HG02885 (cell line): ENCODE measurements around the gene PTS.
"Not testable (repeated sequence)": the region's sequence is repeated elsewhere in the genome, so short reads cannot be mapped to it uniquely, and the experiment has no call there.

ENCODE experiments used
- ATAC-seq: cut with Tn5 transposase; IDR thresholded peaks from one replicate; pipeline ENCODE4 v1.9.1; 2021; ENCODE audit warnings: mild to moderate bottlenecking; ENCODE audit not compliant: unreplicated experiment, poor library complexity

PTS gene

DNA sequence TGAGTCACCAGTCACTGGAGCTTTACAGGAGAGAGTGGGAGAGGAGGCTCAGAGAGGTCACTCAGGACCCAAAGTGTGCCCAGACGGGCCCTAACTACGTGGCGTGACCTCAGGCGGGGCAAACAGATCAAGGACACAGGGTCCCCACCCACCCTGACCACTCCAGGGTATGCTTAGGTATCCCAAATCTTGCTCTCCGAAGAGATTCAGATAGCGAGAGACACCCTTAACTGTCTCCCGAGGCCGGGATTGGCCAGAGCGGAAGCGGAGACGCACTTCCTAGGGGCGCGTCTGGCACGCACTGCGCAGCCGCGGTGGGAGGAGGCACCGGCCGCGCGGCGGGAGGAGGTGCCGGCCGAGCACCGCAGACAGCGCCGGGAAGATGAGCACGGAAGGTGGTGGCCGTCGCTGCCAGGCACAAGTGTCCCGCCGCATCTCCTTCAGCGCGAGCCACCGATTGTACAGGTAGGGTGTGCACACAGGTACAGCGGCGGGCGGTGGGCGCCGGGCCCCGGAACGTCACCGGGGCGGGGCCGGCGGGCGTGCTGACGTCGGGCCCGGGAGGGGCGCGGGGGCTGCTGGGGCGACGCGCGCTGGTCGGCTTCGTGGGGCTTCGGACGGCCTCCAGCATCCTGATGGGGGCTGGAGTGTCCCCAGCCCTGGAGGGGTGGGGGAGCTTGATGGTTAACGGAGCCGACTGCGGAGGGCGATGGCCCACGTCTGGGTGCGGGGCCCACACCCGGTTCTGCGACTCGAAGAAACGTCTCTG, at the start of gene PTS:
PTS (plus strand) TSS at position 367 of the 769 bp plus-strand sequence; CDS start at position 383, 16 bp downstream.
- ATAC-seq = peak; percentile 95

DNA sequence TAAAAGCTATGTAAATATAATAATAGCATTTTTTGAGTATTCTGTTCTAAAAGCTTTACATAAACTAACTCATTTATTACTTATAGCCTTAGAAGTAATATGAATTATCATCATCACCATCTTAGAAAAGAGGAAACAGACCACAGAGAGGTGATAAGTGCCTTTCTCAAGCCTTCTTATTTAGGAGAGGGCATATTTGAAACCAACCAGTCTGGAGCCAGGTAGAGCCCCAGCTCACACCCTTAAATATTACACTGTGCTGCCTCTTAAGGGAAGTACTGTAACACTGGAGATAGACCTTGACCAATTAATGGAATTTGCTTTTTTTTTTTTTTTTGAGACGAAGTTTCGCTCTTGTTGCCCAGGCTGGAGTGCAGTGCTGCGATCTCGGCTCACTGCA, 48.6 kb upstream of the PTS start:
- no peak for ATAC-seq

DNA sequence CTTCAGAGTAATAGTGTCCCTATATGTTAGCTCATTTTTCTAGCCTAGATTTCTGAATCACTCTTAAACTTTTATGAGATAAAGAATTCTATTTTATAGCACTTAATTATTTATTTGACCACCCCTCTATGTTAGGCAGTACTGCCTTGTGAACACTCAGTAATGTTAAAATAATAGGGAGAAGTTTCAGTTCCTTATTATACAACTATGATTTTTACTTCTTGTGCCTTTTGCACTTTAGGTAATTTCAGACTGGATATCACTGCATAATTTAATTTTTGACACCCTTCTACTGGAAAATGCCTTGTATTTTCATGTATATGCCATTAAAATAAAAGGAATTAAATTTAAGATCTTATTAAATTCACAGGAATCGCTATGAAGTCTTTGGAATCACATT, 47.8 kb upstream of the PTS start:
- ATAC-seq = no peak

DNA sequence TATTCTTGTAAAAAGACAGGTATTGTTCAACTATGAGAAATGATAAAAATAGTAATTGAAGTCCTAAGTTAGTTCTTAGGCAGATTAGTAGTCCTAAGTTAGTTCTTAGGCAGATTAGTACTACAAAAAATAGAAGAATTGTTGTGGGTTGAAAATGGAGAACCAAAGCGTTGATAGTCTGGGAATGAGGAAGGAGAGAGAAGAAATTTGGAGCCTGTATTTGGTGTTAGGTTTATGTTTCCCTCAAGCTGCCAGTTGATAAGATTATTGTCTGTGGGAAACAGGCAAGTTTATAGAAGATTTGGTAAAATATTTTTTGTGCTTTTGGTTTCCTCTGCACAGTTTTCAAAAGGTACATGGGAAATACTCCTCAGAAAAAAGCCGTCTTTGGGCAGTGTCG, 47.3 kb upstream of the PTS start:
- no peak for ATAC-seq

DNA sequence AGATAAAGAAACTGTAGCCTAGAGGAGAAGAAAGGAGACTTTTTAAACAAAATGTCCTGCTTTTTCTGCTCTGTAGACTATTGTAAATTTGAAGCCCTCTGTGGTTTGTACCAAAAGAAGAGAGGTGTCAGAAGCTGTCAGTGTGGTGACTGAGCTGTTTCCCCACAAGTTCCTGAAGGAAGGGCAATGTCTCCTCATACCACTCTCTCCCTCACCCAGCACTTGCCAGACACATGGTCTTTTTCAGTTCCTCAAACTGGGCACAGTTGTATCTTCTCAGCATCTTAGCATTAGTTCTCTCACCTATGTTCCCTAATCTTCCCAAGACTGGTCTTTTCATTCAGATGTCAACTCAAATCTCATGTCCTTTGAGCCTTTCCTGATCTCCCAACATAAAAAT, 46.6 kb upstream of the PTS start:
- ATAC-seq = no peak

DNA sequence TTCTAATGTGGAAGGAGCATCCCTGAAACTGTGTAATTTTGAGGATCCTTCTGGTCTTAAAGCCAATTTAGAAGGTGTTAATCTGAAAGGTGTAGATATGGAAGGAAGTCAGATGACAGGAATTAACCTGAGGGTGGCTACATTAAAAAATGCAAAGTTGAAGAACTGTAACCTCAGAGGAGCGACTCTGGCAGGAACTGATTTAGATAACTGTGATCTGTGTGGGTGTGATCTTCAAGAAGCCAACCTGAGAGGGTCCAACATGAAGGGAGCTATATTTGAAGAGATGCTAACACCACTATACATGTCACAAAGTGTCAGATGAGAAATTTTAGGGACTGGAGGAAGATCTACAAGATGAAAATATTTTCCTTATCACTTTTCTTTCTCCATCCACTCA, 43.4 kb upstream of the PTS start:
- ATAC-seq = no peak

DNA sequence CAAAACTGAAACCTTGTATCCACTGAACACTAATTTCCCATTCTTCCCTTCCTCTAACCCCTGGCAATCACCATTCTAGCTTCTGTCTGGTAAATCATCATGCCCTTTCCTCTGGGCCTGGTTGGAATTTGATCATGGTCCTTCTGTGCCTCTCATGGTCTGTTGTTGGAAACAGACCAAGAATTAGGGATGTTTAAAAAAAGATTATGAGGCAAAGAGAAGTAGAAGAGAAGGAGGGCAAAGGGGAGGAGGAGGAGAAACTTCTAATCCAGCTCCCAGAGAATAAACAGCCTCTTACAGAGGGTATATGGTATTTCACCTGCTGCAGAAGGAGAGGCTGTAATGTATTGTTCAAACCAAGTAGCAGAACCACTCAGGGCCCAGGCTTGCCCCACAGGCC, 40.3 kb upstream of the PTS start:
- no peak for ATAC-seq

DNA sequence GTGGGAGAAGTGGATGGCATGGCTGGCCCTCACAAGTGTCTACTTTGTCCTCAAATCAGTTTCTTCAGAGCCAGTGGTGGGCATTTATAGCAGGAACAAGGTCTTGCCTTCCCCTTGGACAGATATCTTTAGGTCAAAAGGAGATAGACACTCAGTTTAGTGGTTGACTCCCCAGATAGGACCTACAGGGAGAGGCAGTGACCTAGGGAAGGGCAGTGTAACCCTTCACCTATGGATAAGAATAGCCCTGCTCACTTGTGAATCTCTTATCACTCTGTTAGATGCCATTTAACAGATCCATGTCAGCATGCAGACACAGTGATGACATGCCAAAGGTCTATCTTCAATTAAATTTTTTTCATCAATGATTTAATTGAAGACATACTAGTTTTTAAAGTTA, 39.9 kb upstream of the PTS start:
- ATAC-seq = no peak

DNA sequence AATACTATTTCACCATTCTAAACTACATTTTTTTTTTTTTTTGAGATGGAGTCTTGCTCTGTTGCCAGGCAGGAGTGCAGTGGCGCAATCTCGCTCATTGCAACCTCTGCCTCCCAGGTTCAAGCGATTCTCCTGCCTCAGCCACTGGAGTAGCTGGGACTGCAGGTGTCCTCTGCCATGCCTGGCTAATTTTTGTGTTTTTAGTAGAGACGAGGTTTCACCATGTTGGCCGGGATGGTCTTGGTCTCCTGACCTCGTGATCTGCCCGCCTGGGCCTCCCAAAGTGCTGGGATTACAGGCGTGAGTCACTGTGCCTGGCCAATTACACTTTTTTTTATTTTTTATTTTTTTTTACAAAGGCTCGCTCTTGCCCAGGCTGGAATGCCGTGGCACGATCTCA, 31.1 kb upstream of the PTS start:
- not testable (repeated sequence) for ATAC-seq

DNA sequence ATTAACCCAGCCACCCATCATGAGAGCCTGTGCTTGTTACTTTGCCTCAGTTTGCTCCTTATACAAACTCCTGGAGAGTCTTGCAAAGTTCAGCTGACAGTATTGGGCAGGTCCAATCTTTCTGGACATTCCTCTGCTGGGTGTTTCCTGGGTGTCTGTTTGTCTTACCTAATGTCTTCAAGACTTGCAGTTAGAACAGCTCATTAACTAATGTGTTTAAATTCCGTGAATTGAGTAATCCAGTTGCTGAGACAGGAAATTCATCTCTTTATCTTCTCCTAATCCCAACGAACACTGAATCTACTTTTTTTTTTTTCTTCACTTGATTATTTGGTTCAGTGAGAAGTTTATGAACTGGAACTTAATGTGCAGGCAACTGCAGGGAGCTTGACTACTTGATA, 30.3 kb upstream of the PTS start:
- ATAC-seq = no peak

DNA sequence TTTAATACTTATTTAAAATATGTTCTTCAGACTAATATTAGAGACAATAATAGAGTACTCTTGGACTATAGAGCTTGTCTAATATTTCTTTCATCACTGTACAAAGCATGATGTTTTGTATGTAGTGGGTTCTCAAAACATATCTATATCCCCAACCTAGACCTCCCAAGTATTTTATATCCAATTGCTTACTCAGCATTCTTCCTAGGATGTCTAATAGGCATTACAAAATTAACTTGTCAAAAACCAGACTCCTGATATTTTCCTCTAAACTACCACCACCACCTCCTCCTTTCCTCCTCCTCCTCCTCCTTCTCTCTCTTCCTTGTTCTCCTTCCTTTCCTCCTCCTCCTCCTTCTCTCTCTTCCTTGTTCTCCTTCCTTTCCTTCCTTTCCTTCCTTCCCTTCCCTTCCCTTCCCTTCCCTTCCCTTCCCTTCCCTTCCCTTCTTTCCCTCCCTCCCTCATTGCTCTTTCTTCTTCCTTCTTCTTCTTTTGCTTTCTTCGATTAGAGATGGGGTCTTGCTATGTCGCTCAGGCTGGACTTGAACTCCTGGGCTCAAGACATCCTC, 29.6 kb upstream of the PTS start:
- no peak for ATAC-seq

DNA sequence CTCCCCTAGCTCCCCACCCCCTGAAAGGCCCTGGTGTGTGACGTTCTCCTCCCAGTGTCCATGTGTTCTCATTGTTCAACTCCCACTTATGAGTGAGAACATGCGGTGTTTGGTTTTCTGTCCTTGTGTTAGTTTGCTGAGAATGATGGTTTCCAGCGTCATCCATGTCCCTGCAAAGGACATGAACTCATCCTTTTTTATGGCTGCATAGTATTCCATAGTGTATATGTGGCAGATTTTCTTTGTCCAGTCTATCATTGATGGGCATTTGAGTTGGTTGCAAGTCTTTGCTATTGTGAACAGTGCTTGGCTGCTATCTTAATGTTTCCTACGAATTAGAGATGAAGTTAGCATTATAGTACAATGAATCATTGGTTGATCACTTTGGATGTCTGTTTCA, 27.1 kb upstream of the PTS start:
- ATAC-seq = not testable (repeated sequence)

DNA sequence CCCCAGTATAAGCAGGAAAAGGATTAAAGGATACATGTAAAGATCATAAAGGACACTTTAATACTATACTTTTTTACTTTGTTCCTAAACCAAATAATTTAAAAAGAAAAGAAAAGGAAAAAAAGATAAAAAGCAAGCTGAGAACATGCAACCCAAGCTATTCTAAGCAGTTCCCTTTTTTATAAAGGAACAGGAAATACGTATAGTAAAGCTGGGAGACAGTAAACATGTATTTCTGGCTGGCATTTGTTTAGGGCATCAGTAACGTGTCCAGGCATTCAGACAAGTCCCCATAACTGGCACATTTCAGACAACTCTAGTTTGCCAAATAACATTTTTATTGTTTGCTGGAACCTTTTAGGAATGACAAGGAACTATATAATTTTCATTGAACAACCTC, 26.0 kb upstream of the PTS start:
- ATAC-seq = no peak

DNA sequence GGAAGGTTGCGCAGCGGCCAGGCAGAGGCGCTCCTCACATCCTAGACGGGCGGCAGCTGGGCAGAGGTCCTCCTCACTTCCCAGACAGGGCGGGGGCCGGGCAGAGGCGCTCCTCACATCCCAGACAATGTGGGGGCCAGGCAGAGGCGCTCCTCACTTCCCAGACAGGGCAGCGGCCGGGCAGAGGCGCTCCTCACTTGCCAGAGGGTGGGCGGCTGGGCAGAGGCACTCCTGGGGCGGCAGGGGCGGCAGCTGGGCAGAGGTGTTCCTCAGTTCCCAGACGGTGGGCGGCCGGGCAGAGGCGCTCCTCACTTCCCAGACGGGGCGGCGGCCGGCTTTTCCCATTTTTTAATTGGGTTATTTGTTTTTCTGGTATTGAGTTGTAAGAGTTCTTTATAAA, 20.2 kb upstream of the PTS start:
- ATAC-seq = no peak

DNA sequence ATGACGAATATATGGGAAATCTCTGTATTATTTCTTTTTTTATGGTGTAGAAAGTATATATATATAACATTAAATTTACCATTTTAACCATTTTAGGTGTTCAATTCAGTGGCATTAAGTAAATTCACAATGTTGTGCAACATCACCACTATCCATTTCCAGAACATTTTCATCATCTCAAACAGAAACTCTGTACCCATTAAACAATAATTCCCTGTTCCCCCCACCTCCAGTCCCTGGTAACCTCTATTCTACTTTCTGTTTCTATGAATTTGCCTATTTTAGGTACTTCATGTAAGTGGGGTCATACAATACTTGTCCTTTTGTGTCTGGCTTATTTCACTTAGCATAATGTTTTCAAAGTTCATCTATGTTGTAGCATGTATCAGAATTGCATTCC, 15.3 kb upstream of the PTS start:
- no peak for ATAC-seq

DNA sequence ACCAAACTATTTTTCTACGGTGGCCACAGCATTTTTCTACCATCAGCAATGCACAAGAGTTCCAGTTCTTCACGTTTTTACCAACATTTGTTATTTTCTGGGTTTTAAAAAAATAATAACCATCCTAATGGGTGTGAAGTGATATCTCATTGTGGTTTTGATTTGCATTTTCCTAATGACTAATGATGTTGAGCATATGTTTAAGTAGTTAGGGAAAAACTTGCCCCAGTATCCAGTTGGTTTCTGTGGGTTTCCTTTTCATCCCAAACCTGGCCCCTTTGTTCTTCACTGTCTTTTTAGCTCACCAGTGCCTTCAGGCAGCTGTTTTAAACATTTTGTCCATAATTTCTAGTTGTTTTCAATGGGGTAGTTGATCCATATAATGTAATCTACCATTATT, 14.7 kb upstream of the PTS start:
- ATAC-seq = no peak

DNA sequence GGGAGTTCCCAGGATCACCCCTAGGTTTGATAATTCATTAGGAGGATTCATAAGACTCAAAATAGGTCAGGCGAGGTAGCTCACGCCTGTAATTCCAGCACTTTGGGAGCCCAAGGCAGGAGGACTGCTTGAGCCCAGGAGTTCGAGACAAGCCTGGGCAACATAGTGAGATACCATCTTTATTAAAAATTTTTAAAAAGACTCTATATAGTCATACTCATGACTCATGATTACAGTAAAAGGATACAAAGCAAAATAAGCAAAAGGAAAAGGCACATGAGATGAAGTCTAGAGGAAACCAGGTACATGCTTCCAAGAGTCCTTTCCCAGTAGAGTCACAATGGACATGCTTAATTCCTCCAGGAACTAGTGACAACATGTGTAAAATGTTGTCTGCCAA, 13.9 kb upstream of the PTS start:
- no peak for ATAC-seq

DNA sequence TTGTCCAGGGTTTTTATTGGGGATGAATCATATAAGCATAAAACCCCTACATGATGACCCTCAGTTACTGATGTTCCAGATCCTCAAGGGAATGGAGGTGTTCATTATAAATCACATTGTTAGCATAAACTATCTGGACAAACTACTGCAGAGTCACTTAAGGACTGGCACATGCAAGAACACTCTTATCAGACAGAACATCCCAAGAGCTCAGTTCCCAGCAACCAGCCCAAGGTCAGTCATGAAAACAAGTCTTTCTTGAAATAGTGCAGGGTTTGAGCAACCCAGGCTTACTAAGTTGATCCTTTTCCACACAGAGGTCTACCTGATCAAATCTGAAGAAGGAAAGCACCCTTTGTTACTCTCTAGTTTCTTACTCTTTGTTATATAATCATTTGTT, 13.5 kb upstream of the PTS start:
- no peak for ATAC-seq

DNA sequence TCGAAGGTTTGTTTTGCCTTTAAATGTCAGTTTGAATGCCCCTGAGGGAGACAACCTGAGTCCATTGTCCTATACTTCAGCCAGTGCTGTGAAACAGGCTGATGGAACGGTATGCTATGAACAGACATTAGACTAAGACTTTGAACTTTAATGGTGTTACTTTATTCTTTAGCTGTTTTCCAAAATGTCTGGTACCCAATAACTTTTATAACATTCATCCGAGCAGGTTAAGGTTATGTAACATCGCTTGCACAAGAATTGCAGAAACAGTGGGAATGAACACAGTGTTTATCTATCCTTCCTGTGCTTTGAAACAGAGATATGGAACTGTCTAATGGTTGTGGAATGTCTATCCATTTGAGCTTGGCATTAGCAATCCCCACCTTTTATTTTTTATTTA, 12.5 kb upstream of the PTS start:
- ATAC-seq = no peak

DNA sequence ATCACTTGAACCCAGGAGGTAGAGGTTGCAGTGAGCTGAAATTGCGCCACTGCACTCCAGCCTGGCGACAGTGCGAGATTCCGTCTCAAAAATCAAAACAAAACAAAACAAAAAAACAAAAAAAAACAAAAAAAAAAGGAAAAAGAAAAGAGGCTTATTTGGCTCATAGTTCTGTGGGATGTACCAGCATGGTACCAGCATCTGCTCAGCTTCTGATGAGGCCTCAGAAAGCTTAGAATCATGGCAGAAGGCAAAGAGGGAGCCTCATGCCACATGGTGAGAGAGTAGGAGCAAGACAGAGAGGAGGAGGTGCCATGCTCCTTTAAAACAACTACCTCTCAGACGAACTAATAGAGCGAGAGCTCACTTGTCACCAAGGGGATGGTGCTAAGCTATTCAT, 10.6 kb upstream of the PTS start:
- ATAC-seq = no peak

DNA sequence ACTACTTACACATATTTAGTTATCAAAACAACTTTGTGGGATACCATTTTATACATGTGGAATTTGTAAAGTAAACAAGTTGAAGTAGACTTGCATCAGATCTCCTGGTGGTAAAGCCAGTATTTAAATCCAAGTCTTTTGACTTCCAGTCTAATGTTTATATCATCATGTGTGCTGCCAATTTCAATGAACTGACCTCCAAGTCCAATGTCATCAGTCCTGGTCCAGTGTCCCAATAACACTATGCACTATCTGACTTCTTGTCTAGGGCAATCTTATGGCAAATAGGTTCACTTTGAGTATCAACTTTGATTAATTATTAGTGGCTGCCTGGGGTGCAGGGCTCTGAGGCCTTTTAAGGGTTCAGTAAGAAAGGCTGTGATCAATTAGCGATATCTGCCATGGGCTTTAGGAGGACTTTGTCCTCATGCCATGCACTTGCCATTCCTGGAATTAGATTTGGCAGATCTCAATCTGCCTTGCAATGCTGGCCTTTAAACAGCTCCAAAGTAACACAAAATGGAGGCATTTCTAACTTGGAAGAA, 9.6 kb upstream of the PTS start:
- ATAC-seq = no peak
